ENCODE data around the gene EFNA5. TPM values are rescaled to one million over a fixed set of nuclear protein-coding genes. Genes with fewer than 3 reads are reported as not detected.
A peak's percentile ranks its signal among the peaks of the same experiment; 100 is the strongest.

The EFNA5 gene
- total and polyA plus RNA-seq, 2 experiments from 2014 or later: 8.5 to 18.8 TPM

DNA sequence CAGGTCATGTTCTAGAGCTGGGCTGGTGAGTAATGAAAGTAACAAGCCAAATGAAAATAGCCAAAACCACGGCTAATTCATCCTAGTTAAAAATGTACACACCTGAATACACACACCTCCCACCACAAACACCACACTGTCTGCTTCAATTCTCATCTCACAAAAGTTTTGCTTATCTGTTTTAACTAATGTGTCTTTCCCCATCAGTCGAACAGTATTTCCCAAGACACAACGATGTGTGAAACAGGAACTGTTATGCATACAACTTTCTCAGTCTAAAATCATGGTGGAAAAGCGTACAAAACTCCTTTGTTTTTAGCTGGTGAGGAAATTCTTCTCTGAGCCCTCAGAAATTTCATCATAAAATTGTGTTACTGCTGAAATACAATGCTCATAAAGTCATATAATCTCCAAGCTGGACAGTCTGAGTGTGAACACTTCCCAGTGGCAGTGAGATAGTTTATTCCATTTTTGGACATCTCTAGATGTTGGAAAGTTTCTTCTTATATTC, 242.4 kb downstream of the EFNA5 start:
- TF ChIP-seq, protein P1, sequence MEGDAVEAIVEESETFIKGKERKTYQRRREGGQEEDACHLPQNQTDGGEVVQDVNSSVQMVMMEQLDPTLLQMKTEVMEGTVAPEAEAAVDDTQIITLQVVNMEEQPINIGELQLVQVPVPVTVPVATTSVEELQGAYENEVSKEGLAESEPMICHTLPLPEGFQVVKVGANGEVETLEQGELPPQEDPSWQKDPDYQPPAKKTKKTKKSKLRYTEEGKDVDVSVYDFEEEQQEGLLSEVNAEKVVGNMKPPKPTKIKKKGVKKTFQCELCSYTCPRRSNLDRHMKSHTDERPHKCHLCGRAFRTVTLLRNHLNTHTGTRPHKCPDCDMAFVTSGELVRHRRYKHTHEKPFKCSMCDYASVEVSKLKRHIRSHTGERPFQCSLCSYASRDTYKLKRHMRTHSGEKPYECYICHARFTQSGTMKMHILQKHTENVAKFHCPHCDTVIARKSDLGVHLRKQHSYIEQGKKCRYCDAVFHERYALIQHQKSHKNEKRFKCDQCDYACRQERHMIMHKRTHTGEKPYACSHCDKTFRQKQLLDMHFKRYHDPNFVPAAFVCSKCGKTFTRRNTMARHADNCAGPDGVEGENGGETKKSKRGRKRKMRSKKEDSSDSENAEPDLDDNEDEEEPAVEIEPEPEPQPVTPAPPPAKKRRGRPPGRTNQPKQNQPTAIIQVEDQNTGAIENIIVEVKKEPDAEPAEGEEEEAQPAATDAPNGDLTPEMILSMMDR (IDR thresholded peaks at IDR 0.05; ENCODE audit: poor library complexity): no peak
- no peak for TF ChIP-seq EZH2phosphoT487 (IDR thresholded peaks at IDR 0.05; ENCODE audit: low read depth, severe bottlenecking, unreplicated experiment)
- TF ChIP-seq EZH2 (IDR thresholded peaks at IDR 0.05; ENCODE audit: borderline replicate concordance): no peak
- Histone ChIP-seq H3K9me3 (ENCODE audit: low read depth) (no peaks in the 10 kb centered on the region), H3K4me3 (no peak overlapping the region), H4K20me1 (ENCODE audit: insufficient read depth, poor library complexity, severe bottlenecking) (no peaks in the 10 kb centered on the region), H3K79me2 (peaks cover 31% of the 10 kb centered on the region), H3K27me3 (no peaks in the 10 kb centered on the region), H3K4me2 (no peak overlapping the region), H2AFZ (no peak overlapping the region), H3K27ac (no peak overlapping the region), H3K4me1 (ENCODE audit: insufficient read depth) (no peaks in the 10 kb centered on the region), H3K36me3 (replicated peaks; ENCODE audit: insufficient read depth, low read depth) (no peaks in the 10 kb centered on the region), H3K9me2 (replicated peaks; ENCODE audit: insufficient read depth) (no peaks in the 10 kb centered on the region)
- WGBS (ENCODE audit: low lambda C conversion rate, missing lambda C conversion rate): 71% methylated on average over 4 of the region's 4 CpGs
- no peak for DNase-seq (ENCODE audit: low spot score)

DNA sequence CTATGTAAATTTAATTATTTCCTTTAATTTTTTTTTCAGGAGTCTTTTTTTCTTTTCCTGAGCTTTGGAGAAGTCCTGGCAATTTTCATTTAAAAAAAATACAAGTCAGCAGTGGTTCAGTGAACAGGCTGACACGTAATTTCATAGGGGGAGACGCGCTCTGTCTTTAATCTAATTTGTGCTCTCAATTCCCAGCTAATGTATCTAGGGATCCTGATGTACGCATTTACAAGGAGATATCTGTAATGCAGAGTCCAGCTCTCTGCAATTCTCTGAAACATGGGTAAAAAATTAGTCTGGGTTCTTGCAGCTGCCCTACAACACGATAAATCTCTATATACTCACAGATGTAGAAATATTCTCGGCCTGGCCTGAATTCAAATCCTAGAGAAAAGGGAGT, 243.9 kb downstream of the EFNA5 start:
- 96% methylated on average over 6 of the region's 6 CpGs for WGBS (ENCODE audit: low lambda C conversion rate, missing lambda C conversion rate)
- no peak overlapping the region for H3K27ac ChIP-seq
- H3K79me2 ChIP-seq: peaks cover 20% of the 10 kb centered on the region
- TF ChIP-seq, protein P1 (IDR thresholded peaks at IDR 0.05; ENCODE audit: poor library complexity): no peak
- no peak for TF ChIP-seq EZH2 (IDR thresholded peaks at IDR 0.05; ENCODE audit: borderline replicate concordance)
- TF ChIP-seq EZH2phosphoT487 (IDR thresholded peaks at IDR 0.05; ENCODE audit: low read depth, severe bottlenecking, unreplicated experiment): no peak
- no peak overlapping the region for H3K4me2 ChIP-seq
- no peak overlapping the region for H2AFZ ChIP-seq
- H3K36me3 ChIP-seq (replicated peaks; ENCODE audit: insufficient read depth, low read depth): no peaks in the 10 kb centered on the region
- DNase-seq (ENCODE audit: low spot score): no peak
- no peaks in the 10 kb centered on the region for H4K20me1 ChIP-seq (ENCODE audit: insufficient read depth, poor library complexity, severe bottlenecking)
- no peaks in the 10 kb centered on the region for H3K9me3 ChIP-seq (ENCODE audit: low read depth)
- no peaks in the 10 kb centered on the region for H3K27me3 ChIP-seq
- H3K4me1 ChIP-seq (ENCODE audit: insufficient read depth): no peaks in the 10 kb centered on the region
- no peak overlapping the region for H3K4me3 ChIP-seq
- H3K9me2 ChIP-seq (replicated peaks; ENCODE audit: insufficient read depth): no peaks in the 10 kb centered on the region

DNA sequence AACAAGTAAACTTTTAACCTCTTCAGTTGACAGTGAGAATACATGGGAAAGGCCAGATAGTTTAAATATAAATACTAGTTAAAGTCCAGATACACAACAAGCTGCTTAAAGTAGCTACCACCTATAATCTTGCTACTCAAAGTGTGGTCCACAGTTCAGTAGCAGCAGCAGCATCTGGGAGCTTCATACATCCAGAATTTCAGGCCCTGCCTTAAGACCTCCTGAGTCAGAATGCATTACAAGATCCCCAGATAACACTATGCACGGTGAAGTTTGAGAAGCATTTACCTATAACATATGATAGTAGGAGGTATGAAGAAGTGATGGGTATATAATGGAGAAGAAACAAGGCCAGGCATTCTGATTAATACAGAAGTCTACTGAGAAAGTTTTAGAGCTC, 244.5 kb downstream of the EFNA5 start:
- 38% methylated on average over 1 of the region's 1 CpG for WGBS (ENCODE audit: low lambda C conversion rate, missing lambda C conversion rate)
- peak overlapping the region; percentile 28 for H3K27ac ChIP-seq
- H3K4me3 ChIP-seq: no peak overlapping the region
- H3K27me3 ChIP-seq: no peaks in the 10 kb centered on the region
- no peaks in the 10 kb centered on the region for H3K9me3 ChIP-seq (ENCODE audit: low read depth)
- no peaks in the 10 kb centered on the region for H4K20me1 ChIP-seq (ENCODE audit: insufficient read depth, poor library complexity, severe bottlenecking)
- H3K79me2 ChIP-seq: peaks cover 14% of the 10 kb centered on the region
- H2AFZ ChIP-seq: no peak overlapping the region
- H3K4me2 ChIP-seq: no peak overlapping the region
- H3K4me1 ChIP-seq (ENCODE audit: insufficient read depth): no peaks in the 10 kb centered on the region
- no peak for DNase-seq (ENCODE audit: low spot score)
- TF ChIP-seq EZH2phosphoT487 (IDR thresholded peaks at IDR 0.05; ENCODE audit: low read depth, severe bottlenecking, unreplicated experiment): no peak
- no peak for TF ChIP-seq EZH2 (IDR thresholded peaks at IDR 0.05; ENCODE audit: borderline replicate concordance)
- TF ChIP-seq, protein P1 (IDR thresholded peaks at IDR 0.05; ENCODE audit: poor library complexity): no peak
- no peaks in the 10 kb centered on the region for H3K36me3 ChIP-seq (replicated peaks; ENCODE audit: insufficient read depth, low read depth)
- H3K9me2 ChIP-seq (replicated peaks; ENCODE audit: insufficient read depth): no peaks in the 10 kb centered on the region
